Loucy (cell line): ENCODE measurements around the gene NOD2.

Source experiments
- EZH2phosphoT487 ChIP-seq: fragments of 200-600 bp; IDR thresholded peaks from 2 replicates; pipeline ENCODE4 v1.6.1; 2018; ENCODE audit warnings: antibody characterized with exemption, mild to moderate bottlenecking, moderate library complexity, borderline replicate concordance
- TF ChIP-seq, protein P1 (sequence below): fragments of 200-600 bp; sonication (generic); conservative IDR thresholded peaks from 2 replicates; pipeline ENCODE4 v1.5.1; 2014; ENCODE audit warnings: mild to moderate bottlenecking, antibody characterized with exemption, low read length

DNA sequence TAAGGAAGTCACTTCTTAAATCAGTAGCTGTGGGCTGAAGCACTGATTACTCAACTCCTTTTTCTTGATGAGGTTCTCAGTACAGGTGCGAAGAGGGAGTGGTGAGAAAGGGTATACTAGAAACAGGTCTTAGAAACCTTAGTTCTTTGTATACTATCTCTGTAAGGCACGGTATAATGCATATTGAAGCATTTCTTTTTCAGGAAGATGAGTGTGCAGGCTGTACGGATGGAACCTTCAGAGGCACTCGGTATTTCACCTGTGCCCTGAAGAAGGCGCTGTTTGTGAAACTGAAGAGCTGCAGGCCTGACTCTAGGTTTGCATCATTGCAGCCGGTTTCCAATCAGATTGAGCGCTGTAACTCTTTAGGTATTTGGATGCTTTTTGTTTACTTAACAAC lies 87.6 kb downstream of the NOD2 start:
- TF ChIP-seq, protein P1, sequence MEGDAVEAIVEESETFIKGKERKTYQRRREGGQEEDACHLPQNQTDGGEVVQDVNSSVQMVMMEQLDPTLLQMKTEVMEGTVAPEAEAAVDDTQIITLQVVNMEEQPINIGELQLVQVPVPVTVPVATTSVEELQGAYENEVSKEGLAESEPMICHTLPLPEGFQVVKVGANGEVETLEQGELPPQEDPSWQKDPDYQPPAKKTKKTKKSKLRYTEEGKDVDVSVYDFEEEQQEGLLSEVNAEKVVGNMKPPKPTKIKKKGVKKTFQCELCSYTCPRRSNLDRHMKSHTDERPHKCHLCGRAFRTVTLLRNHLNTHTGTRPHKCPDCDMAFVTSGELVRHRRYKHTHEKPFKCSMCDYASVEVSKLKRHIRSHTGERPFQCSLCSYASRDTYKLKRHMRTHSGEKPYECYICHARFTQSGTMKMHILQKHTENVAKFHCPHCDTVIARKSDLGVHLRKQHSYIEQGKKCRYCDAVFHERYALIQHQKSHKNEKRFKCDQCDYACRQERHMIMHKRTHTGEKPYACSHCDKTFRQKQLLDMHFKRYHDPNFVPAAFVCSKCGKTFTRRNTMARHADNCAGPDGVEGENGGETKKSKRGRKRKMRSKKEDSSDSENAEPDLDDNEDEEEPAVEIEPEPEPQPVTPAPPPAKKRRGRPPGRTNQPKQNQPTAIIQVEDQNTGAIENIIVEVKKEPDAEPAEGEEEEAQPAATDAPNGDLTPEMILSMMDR: peak; percentile 46
- no peak for TF ChIP-seq EZH2phosphoT487
